Left lung (tissue), 10 donors: ENCODE data around the gene CFTR. TPM values are rescaled to one million over a fixed set of nuclear protein-coding genes. Genes with fewer than 3 reads are reported as not detected.

Experiments used
- ATAC-seq: fragments of 200-7000 bp; cut with Tn5 transposase; one replicate; pipeline ENCODE4 v1.9.1; 2020; ENCODE audit warnings: moderate library complexity
- DNase-seq, 4 donors: peaks; one replicate each; pipeline ENCODE4 v3.0.0-alpha.2; 2013 to 2020
- H3K27ac ChIP-seq, 2 donors: fragments of 200-600 bp; sonication (generic) in 1 of 2; one replicate each; pipeline versions ENCODE4 v1.5.0 to v1.8.0; 2020 to 2021
- H3K27me3 ChIP-seq, 2 donors: fragments of 200-600 bp; sonication (generic) in 1 of 2; one replicate each; pipeline versions ENCODE4 v1.5.0 to v1.8.0; 2020 to 2021
- H3K36me3 ChIP-seq, 2 donors: fragments of 200-600 bp; sonication (generic) in 1 of 2; one replicate each; pipeline versions ENCODE4 v1.5.0 to v1.8.0; 2020 to 2021
- H3K4me1 ChIP-seq, 2 donors: fragments of 200-600 bp; one replicate each; pipeline ENCODE4 v1.8.0; 2021
- H3K4me3 ChIP-seq, 2 donors: fragments of 200-600 bp; sonication (generic) in 1 of 2; one replicate each; pipeline versions ENCODE4 v1.5.0 to v1.8.0; 2020 to 2021; ENCODE audit warnings: mild to moderate bottlenecking in 1 of 2
- H3K9me3 ChIP-seq, 2 donors: fragments of 200-600 bp; sonication (generic) in 1 of 2; one replicate each; pipeline versions ENCODE4 v1.5.0 to v1.8.0; 2020 to 2021
- intact Hi-C, 2 donors: fragments of 100-400 bp; cut with DNase I; formaldehyde crosslinking; loops; one replicate each; pipeline versions ENCODE4 v1.11.2 to v1.14.2; 2022
- polyA plus RNA-seq, 6 donors: library from polyadenylated mRNA; unstranded; fragments of 120-200 nt; gene quantifications; one replicate each; pipeline ENCODE4 v1.2.1, GENCODE V29; 2013; ENCODE audit not compliant: insufficient read length in 6 of 6
- total RNA-seq, 2 donors: library from RNA; stranded (reverse); fragmentation: NEBNext Ultra II Directional; extraction: Animal tissue kit (Norgen Biotek cat#: 25700); gene quantifications; one replicate each; pipeline ENCODE4 v1.2.1, GENCODE V29; 2021
- TF ChIP-seq, protein P1 (sequence below), 2 donors: fragments of 200-600 bp; sonication (generic) in 1 of 2; IDR thresholded peaks; one replicate each; pipeline versions ENCODE4 v1.5.0 to v1.8.0; 2021; ENCODE audit warnings: antibody characterized with exemption in 2 of 2
- donor health status: DM: no; HTN: yes; CAD: no.
- donor health status: DM: no; HTN: no; CAD: no.

Gene CFTR
- total and polyA plus RNA-seq, 8 donors, result 15.4 to 40.6 (median 31.2) TPM

- intact Hi-C loops, result no loop called here
- no peaks in the 10 kb centered on the region for H3K27me3 ChIP-seq
- no peaks in the 10 kb centered on the region for H3K36me3 ChIP-seq
- no peak overlapping the region for H3K4me3 ChIP-seq
- no peak for DNase-seq
- no peaks in the 10 kb centered on the region for H3K4me1 ChIP-seq
- TF ChIP-seq, protein P1, sequence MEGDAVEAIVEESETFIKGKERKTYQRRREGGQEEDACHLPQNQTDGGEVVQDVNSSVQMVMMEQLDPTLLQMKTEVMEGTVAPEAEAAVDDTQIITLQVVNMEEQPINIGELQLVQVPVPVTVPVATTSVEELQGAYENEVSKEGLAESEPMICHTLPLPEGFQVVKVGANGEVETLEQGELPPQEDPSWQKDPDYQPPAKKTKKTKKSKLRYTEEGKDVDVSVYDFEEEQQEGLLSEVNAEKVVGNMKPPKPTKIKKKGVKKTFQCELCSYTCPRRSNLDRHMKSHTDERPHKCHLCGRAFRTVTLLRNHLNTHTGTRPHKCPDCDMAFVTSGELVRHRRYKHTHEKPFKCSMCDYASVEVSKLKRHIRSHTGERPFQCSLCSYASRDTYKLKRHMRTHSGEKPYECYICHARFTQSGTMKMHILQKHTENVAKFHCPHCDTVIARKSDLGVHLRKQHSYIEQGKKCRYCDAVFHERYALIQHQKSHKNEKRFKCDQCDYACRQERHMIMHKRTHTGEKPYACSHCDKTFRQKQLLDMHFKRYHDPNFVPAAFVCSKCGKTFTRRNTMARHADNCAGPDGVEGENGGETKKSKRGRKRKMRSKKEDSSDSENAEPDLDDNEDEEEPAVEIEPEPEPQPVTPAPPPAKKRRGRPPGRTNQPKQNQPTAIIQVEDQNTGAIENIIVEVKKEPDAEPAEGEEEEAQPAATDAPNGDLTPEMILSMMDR (IDR thresholded peaks at IDR 0.05), result no peak
- ATAC-seq, result no peak
- no peak overlapping the region for H3K27ac ChIP-seq
- no peaks in the 10 kb centered on the region for H3K9me3 ChIP-seq
Observed at GRCh38 chr7:117548035-117548434, 68.2 kb downstream of the CFTR start.

GRCh38 chr7:117550625-117551024 is 70.8 kb downstream of the CFTR start:
- H3K9me3 ChIP-seq, result no peaks in the 10 kb centered on the region
- DNase-seq (no peak), ATAC-seq (no peak)
- H3K4me1 ChIP-seq, result no peaks in the 10 kb centered on the region
- H3K36me3 ChIP-seq, result no peaks in the 10 kb centered on the region
- intact Hi-C loops, result no loop called here
- TF ChIP-seq, protein P1 (IDR thresholded peaks at IDR 0.05), result no peak
- no peaks in the 10 kb centered on the region for H3K27me3 ChIP-seq
- no peak overlapping the region for H3K27ac ChIP-seq
- H3K4me3 ChIP-seq, result no peak overlapping the region

GRCh38 chr7:117552660-117553059 is 72.8 kb downstream of the CFTR start:
- Histone ChIP-seq H3K27me3 (no peaks in the 10 kb centered on the region), H3K27ac (no peak overlapping the region), H3K4me1 (no peaks in the 10 kb centered on the region), H3K4me3 (no peak overlapping the region), H3K9me3 (no peaks in the 10 kb centered on the region), H3K36me3 (no peaks in the 10 kb centered on the region)
- DNase-seq (no peak), ATAC-seq (no peak)
- intact Hi-C loops, result no loop called here
- TF ChIP-seq, protein P1 (IDR thresholded peaks at IDR 0.05), result no peak

DNA sequence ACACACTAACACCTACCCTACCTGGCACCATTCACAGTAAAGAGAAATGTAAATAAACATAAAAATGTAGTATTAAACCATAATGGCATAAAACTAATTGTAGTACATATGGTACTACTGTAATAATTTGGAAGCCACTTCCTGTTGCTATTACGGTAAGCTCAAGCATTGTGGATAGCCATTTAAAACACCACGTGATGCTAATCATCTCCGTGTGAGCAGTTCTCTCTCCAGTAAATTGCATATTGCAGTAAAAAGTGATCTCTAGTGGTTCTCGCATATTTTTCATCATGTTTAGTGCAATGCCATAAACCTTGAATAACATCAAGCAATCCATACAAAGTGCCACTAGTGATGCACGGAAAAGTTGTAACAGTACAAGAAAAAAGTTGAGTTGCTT is 75.4 kb downstream of the CFTR start:
- Histone ChIP-seq H3K36me3 (no peaks in the 10 kb centered on the region), H3K27ac (no peak overlapping the region), H3K27me3 (no peaks in the 10 kb centered on the region), H3K4me1 (no peaks in the 10 kb centered on the region), H3K9me3 (no peaks in the 10 kb centered on the region), H3K4me3 (no peak overlapping the region)
- DNase-seq (no peak), ATAC-seq (no peak)
- TF ChIP-seq, protein P1 (IDR thresholded peaks at IDR 0.05), result no peak
- intact Hi-C loops, result no loop called here

DNA sequence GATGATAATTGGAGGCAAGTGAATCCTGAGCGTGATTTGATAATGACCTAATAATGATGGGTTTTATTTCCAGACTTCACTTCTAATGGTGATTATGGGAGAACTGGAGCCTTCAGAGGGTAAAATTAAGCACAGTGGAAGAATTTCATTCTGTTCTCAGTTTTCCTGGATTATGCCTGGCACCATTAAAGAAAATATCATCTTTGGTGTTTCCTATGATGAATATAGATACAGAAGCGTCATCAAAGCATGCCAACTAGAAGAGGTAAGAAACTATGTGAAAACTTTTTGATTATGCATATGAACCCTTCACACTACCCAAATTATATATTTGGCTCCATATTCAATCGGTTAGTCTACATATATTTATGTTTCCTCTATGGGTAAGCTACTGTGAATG is 79.6 kb downstream of the CFTR start:
- Histone ChIP-seq H3K9me3 (no peaks in the 10 kb centered on the region), H3K27me3 (no peaks in the 10 kb centered on the region), H3K4me3 (no peak overlapping the region), H3K4me1 (no peaks in the 10 kb centered on the region), H3K27ac (no peak overlapping the region), H3K36me3 (no peaks in the 10 kb centered on the region)
- TF ChIP-seq, protein P1 (IDR thresholded peaks at IDR 0.05), result no peak
- intact Hi-C loops, result no loop called here
- ATAC-seq (no peak), DNase-seq (no peak)
